Activated gamma-delta T cell (primary cell): ENCODE measurements around the gene CYGB.

ENCODE experiments used
- DNase-seq: peaks from one replicate; lab custom pipeline; 2025; lab: John Stamatoyannopoulos, UW

Gene CYGB

DNA sequence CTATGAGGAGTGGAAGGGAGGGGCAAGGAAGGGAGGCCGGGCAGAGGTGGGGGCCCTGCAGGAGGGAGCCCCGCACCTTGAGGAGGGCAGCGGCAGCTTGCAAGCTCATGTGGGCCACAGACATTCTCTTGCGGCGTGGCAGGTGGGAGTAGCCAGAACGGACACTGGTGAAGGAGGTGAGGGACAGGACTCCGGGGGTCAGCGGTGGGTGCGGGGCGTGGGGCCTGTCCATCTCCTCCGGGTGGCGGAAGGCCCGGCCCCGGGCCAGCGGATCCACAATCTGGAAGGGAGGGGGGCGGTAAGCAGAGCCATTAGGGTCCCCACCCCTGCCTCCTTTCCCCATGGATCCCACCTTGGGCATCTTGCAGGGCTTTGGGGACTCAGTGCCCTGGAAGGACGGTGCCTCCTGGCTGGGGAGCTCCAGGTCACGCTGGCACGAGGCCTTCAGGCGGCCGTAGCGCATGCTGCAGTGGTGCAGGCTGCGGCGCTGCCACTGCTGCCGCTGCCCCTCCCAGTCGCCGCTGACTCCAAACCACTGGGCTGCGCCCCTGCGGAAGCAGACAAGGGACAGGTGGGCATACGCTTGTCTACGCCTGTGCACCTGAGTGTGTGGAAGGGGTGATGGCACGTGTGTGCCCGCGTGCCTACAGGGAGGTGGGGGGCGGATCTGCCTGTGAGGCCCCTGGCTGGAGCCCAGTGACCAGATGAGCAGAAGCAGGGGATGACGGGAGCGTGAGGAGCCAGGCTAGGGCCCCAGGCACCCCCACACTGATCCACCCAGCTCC lies 58.6 kb downstream of the CYGB start:
- no peak for DNase-seq

GRCh38 chr17:76478097-76478496 lies 59.4 kb downstream of the CYGB start:
- DNase-seq = no peak

DNA sequence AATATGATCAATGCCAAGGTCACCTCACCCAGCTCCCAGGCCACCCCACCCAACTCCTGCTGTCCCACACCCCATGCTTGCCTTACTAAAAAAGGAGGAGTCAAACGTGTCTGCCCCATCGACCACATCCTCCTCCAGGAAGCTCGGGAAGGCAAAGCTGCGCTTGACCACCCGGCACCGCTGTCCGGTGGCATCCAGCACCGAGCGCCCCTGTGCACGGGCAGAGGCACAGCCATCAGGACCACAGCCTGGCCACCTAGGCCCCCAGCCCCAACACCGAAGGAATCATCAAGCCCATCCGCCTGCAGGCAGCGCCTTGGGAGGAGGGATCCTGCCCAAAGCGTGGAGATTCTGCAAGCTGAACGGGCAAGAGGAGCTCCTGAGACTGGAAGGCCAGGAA lies 59.9 kb downstream of the CYGB start:
- DNase-seq = no peak
